ENCODE results near the gene PREP. TPM values are rescaled to one million over a fixed set of nuclear protein-coding genes. Genes with fewer than 3 reads are reported as not detected.
"Not testable (repeated sequence)": the region's sequence is repeated elsewhere in the genome, so short reads cannot be mapped to it uniquely, and the experiment has no call there.

Gene PREP
- polyA plus RNA-seq, 2 of the 4 experiments (the other 2 are of a cell fraction) = 18.9 to 29.7 TPM

- H3K4me2 ChIP-seq = no peak overlapping the region
- ATAC-seq = peak in 1 of 2 experiments; percentile 30; a peak in 1 of 6 replicates
- POLR2A ChIA-PET = no interaction called here
Observed at GRCh38 chr6:105346052-105346451, 56.8 kb downstream of the PREP start.

DNA sequence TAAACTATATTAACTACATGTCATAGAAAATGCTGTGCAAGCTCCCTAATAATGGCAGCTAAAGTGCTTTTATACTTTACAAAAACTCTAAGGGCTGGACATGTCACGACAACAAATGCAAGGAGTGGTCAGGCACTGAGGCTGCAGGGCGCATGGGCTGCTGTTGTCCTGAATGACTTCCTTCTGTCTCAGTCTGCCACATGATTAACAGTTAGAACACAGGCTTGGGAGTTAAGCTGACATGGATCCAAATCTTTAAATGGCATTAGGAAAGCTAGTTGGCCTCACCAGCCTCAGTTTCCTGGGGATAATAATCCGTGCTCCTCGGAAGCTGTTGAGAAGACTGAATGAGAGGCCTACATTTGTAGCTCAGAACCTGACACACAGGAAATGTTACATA is 57.4 kb downstream of the PREP start:
- DNase-seq (ENCODE audit: low read depth in 1 of 2, low spot score in 1 of 2) (no peak), ATAC-seq (no peak), FAIRE-seq (no peak)
- 94% methylated on average over 4 of the region's 4 CpGs for WGBS (ENCODE audit: missing lambda C conversion rate)
- no peak overlapping the region for H3K27ac ChIP-seq
- TF ChIP-seq JUN (IDR thresholded peaks at IDR 0.05) (no peak), BHLHE40 (IDR thresholded peaks at IDR 0.05; ENCODE audit: low read depth, low read length) (no peak), ZC3H11A (IDR thresholded peaks at IDR 0.05) (no peak), RNF2 (IDR thresholded peaks at IDR 0.05; ENCODE audit: borderline replicate concordance, low read depth) (no peak), HDAC2 (IDR thresholded peaks at IDR 0.05) (no peak), KDM1A (IDR thresholded peaks at IDR 0.05; ENCODE audit: low read depth) (no peak), ZFP36 (IDR thresholded peaks at IDR 0.05; ENCODE audit: borderline replicate concordance, partially characterized antibody) (no peak)
- TF ChIP-seq, protein P1, sequence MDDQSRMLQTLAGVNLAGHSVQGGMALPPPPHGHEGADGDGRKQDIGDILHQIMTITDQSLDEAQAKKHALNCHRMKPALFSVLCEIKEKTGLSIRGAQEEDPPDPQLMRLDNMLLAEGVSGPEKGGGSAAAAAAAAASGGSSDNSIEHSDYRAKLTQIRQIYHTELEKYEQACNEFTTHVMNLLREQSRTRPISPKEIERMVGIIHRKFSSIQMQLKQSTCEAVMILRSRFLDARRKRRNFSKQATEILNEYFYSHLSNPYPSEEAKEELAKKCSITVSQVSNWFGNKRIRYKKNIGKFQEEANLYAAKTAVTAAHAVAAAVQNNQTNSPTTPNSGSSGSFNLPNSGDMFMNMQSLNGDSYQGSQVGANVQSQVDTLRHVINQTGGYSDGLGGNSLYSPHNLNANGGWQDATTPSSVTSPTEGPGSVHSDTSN (IDR thresholded peaks at IDR 0.05) = no peak
- ChIA-PET POLR2A (no interaction called here), CTCF (interaction anchor here (1.2 kb wide), 1 partner anchor 23 kb away, joined by 3 read pairs; no protein-coding TSS in a partner anchor)
- no peak overlapping the region for H3K4me3 ChIP-seq
- H3K4me2 ChIP-seq = no peak overlapping the region
- no peaks in the 10 kb centered on the region for H3K9me3 ChIP-seq
- H3K4me1 ChIP-seq = no peaks in the 10 kb centered on the region

More at GRCh38 chr6:105346052-105346451, 56.8 kb downstream of the PREP start:
- DNase-seq (ENCODE audit: low read depth in 1 of 2, low spot score in 1 of 2) = peak in 1 of 2 experiments; percentile 8
- H3K4me3 ChIP-seq = no peak overlapping the region
- H3K4me1 ChIP-seq = no peaks in the 10 kb centered on the region
- no peak for TF ChIP-seq POLR2A (IDR thresholded peaks at IDR 0.05; ENCODE audit: low read length)
- H3K9me3 ChIP-seq = no peaks in the 10 kb centered on the region
- H3K27ac ChIP-seq = no peak overlapping the region
- 74% methylated on average over 3 of the region's 3 CpGs for WGBS (ENCODE audit: missing lambda C conversion rate)
- CTCF ChIA-PET = no interaction called here
- FAIRE-seq = no peak

DNA sequence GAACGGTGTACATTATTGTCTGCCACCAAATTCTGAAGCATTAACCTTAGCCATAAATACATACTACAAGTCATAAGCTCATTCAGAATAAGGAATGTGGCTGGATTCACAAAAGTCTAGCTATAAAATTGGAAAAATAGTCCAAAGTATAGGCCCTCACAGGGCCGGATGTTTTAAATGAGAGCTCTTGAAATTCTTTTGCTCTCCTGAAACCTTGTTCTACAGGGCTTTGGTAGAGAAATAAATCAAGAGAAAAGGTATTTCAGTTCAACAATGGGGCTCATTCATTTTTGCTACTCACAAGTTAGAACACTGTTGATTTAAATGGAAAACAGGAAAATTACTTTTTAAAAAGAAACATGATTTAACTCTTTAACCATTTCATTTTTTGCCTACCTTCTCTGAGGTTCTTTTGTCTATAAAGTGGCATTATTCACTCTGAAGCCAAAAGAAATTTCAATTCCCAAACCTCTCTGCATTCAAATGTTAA is 58.0 kb downstream of the PREP start:
- Histone ChIP-seq H3K4me2 (no peak overlapping the region), H3K27ac (no peak overlapping the region), H3K4me3 (no peak overlapping the region), H3K9me3 (no peaks in the 10 kb centered on the region), H3K4me1 (no peaks in the 10 kb centered on the region)
- ChIA-PET CTCF (interaction anchor here (1.2 kb wide), 1 partner anchor 23 kb away, joined by 3 read pairs; no protein-coding TSS in a partner anchor), POLR2A (no interaction called here)
- ATAC-seq (no peak), DNase-seq (ENCODE audit: low read depth in 1 of 2, low spot score in 1 of 2) (no peak), FAIRE-seq (no peak)
- WGBS (ENCODE audit: missing lambda C conversion rate) = 91% methylated on average over 2 of the region's 2 CpGs
- TF ChIP-seq POLR2AphosphoS2 (conservative IDR thresholded peaks at IDR 0.05; ENCODE audit: low read length) (no peak), RFX5 (IDR thresholded peaks at IDR 0.05) (no peak), EHF (CRISPR knock-in tag; IDR thresholded peaks at IDR 0.05) (no peak), TFCP2L1 (CRISPR knock-in tag; IDR thresholded peaks at IDR 0.05) (no peak), CEBPB (IDR thresholded peaks at IDR 0.05) (no peak), RAD21 (conservative IDR thresholded peaks at IDR 0.05 in 1 of 2, IDR thresholded peaks at IDR 0.05 in 1 of 2) (no peak), ZC3H11A (IDR thresholded peaks at IDR 0.05) (no peak), CTCF (IDR thresholded peaks at IDR 0.05) (no peak), HOXB5 (CRISPR knock-in tag; IDR thresholded peaks at IDR 0.05) (no peak), ESRRA (IDR thresholded peaks at IDR 0.05; ENCODE audit: borderline replicate concordance, low read length) (no peak), MAFK (IDR thresholded peaks at IDR 0.05; ENCODE audit: partially characterized antibody) (no peak), NR3C1 (IDR thresholded peaks at IDR 0.05) (no peak), ZSCAN20 (CRISPR knock-in tag; IDR thresholded peaks at IDR 0.05) (no peak), ZNF302 (CRISPR knock-in tag; IDR thresholded peaks at IDR 0.05) (no peak)
- TF ChIP-seq, protein P2, sequence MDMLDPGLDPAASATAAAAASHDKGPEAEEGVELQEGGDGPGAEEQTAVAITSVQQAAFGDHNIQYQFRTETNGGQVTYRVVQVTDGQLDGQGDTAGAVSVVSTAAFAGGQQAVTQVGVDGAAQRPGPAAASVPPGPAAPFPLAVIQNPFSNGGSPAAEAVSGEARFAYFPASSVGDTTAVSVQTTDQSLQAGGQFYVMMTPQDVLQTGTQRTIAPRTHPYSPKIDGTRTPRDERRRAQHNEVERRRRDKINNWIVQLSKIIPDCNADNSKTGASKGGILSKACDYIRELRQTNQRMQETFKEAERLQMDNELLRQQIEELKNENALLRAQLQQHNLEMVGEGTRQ (IDR thresholded peaks at IDR 0.05) = no peak
- TF ChIP-seq, protein P3, sequence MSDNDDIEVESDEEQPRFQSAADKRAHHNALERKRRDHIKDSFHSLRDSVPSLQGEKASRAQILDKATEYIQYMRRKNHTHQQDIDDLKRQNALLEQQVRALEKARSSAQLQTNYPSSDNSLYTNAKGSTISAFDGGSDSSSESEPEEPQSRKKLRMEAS (IDR thresholded peaks at IDR 0.05) = no peak
- TF ChIP-seq, protein P4, sequence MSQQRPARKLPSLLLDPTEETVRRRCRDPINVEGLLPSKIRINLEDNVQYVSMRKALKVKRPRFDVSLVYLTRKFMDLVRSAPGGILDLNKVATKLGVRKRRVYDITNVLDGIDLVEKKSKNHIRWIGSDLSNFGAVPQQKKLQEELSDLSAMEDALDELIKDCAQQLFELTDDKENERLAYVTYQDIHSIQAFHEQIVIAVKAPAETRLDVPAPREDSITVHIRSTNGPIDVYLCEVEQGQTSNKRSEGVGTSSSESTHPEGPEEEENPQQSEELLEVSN (IDR thresholded peaks at IDR 0.05; ENCODE audit: borderline replicate concordance, low read depth) = no peak

DNA sequence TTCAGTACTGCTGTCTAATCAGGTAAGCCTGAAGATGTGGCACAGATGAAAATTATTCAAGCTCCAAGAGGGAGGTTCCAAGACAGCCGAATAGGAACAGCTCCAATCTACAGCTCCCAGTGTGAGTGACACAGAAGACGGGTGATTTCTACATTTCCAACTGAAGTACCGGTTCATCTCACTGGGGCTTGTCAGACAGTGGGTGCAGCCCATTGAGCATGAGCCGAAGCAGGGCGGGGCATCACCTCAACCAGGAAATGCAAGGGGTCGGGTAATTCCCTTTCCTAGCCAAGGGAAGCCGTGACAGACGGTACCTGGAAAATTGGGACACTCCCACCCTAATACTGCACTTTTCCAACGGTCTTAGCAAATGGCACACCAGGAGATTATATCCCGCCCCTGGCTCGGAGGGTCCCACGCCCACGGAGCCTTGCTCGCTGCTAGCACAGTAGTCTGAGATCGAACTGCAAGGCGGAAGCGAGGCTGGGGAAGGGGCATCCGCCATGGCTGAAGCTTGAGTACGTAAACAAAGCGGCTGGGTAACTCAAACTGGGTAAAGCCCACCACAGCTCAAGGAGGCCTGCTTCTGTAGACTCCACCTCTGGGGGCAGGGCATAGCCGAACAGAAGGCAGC is 64.4 kb downstream of the PREP start:
- H3K4me2 ChIP-seq; DNase-seq (ENCODE audit: low read depth in 1 of 2, low spot score in 1 of 2); H3K4me3 ChIP-seq; POLR2A ChIA-PET; H3K4me1 ChIP-seq; FAIRE-seq; H3K27ac ChIP-seq; ATAC-seq; H3K9me3 ChIP-seq: not testable (repeated sequence)
- 96% methylated on average over 20 of the region's 21 CpGs for WGBS (ENCODE audit: missing lambda C conversion rate)
- CTCF ChIA-PET = interaction anchor here (1.8 kb wide), 1 partner anchor 25 kb away, joined by 6 read pairs; no protein-coding TSS in a partner anchor

Data from A549 (cell line).